Nephron (organoid): ENCODE results near the gene ECHDC3.
A peak's percentile ranks its signal among the peaks of the same experiment; 100 is the strongest.

Source experiments
- H3K27ac Mint-ChIP-seq, 3 experiments: 2 replicates each; pipeline ENCODE4 v1.8.0; 2020; ENCODE audit warnings: mixed read lengths in 3 of 3, mild to moderate bottlenecking in 2 of 3, moderate library complexity in 1 of 3
- H3K27me3 Mint-ChIP-seq: 2 replicates; pipeline ENCODE4 v1.8.0; 2021; ENCODE audit warnings: low read depth, mild to moderate bottlenecking, moderate library complexity, mixed read lengths
- H3K36me3 Mint-ChIP-seq: 2 replicates; pipeline ENCODE4 v1.8.0; 2020; ENCODE audit warnings: low read depth, mixed read lengths
- H3K4me1 Mint-ChIP-seq: 2 replicates; pipeline ENCODE4 v1.8.0; 2020; ENCODE audit warnings: mixed read lengths
- H3K4me3 Mint-ChIP-seq, 3 experiments: 2 replicates each; pipeline ENCODE4 v1.8.0; 2020; ENCODE audit warnings: mild to moderate bottlenecking in 3 of 3, mixed read lengths in 3 of 3, moderate library complexity in 2 of 3
- H3K9me3 Mint-ChIP-seq: 2 replicates; pipeline ENCODE4 v1.8.0; 2020; ENCODE audit warnings: mixed read lengths
- CTCF ChIP-seq, 3 experiments: fragments of 200-600 bp; sonication (generic); IDR thresholded peaks; one replicate each; pipeline ENCODE4 v1.5.0; 2021; ENCODE audit warnings: antibody characterized with exemption in 3 of 3; ENCODE audit not compliant: unreplicated experiment in 3 of 3

Gene ECHDC3

GRCh38 chr10:11793762-11794479 is 51.7 kb downstream of the ECHDC3 start:
- Mint-ChIP-seq H3K9me3 (peaks cover 8% of the 10 kb centered on the region), H3K36me3 (peaks cover 8% of the 10 kb centered on the region), H3K27ac (peak overlapping the region in 1 of 3 experiments; percentile 38), H3K4me1 (peaks cover 26% of the 10 kb centered on the region), H3K4me3 (no peak overlapping the region), H3K27me3 (peaks cover 12% of the 10 kb centered on the region)
- no peak for TF ChIP-seq CTCF (IDR thresholded peaks at IDR 0.05; ENCODE audit: unreplicated experiment in 3 of 3)

GRCh38 chr10:11794566-11794965 is 52.4 kb downstream of the ECHDC3 start:
- Mint-ChIP-seq H3K36me3 (peaks cover 8% of the 10 kb centered on the region), H3K27ac (no peak overlapping the region), H3K27me3 (peaks cover 12% of the 10 kb centered on the region), H3K4me3 (no peak overlapping the region), H3K9me3 (peaks cover 8% of the 10 kb centered on the region), H3K4me1 (peaks cover 21% of the 10 kb centered on the region)
- no peak for TF ChIP-seq CTCF (IDR thresholded peaks at IDR 0.05; ENCODE audit: unreplicated experiment in 3 of 3)

GRCh38 chr10:11795101-11795920 is 53.1 kb downstream of the ECHDC3 start:
- no peak for TF ChIP-seq CTCF (IDR thresholded peaks at IDR 0.05; ENCODE audit: unreplicated experiment in 3 of 3)
- Mint-ChIP-seq H3K27me3 (peaks cover 7% of the 10 kb centered on the region), H3K27ac (peak overlapping the region; percentile 92 to 96 (median 92)), H3K36me3 (peaks cover 8% of the 10 kb centered on the region), H3K4me3 (no peak overlapping the region), H3K4me1 (peaks cover 18% of the 10 kb centered on the region), H3K9me3 (peaks cover 8% of the 10 kb centered on the region)

DNA sequence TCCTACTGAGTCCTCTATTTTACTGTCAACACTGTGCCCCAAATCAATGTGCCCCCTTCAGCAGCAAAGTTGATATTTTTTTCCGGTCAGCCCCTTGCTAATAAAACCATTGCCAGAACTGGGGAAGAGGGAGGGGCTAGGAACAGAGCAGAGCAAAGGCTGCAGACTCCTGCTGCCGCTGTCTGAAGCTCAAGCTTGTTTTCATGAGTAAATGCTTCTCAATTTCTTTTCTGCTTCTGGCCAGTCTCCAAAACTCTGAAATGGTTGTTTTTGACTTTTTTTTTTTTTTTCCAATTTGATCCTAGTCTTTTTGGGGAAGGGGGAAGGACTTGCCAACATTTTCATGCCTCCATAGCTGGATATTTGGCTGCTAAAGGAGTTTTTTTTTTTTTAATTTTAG is 54.3 kb downstream of the ECHDC3 start:
- Mint-ChIP-seq H3K27me3 (peaks cover 7% of the 10 kb centered on the region), H3K4me1 (peaks cover 18% of the 10 kb centered on the region), H3K4me3 (peak overlapping the region in 1 of 3 experiments; percentile 54), H3K27ac (peak overlapping the region; percentile 89 to 96 (median 92)), H3K9me3 (peaks cover 8% of the 10 kb centered on the region), H3K36me3 (peaks cover 8% of the 10 kb centered on the region)
- no peak for TF ChIP-seq CTCF (IDR thresholded peaks at IDR 0.05; ENCODE audit: unreplicated experiment in 3 of 3)

DNA sequence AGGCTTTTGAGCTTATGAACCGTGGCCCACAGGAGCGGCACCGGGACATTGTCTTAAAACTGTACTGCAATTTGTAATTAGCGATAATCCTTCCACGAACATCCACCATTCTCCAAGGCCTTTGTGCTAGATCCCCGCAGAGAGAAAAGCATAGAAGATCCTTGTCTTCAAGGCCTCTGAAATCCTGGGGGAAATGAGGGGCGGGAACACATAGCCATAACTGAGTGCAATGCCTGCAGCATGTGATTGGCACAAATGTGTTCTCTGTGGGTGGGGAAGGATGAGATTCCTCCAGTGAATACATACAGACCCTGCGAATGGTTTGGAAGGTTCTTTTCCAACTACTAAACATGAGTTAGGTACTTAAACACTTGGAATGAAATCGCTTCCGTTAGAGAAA is 55.1 kb downstream of the ECHDC3 start:
- Mint-ChIP-seq H3K27me3 (peaks cover 4% of the 10 kb centered on the region), H3K4me1 (peaks cover 18% of the 10 kb centered on the region), H3K36me3 (peaks cover 8% of the 10 kb centered on the region), H3K4me3 (no peak overlapping the region), H3K27ac (peak overlapping the region; percentile 49 to 92 (median 85)), H3K9me3 (peaks cover 6% of the 10 kb centered on the region)
- TF ChIP-seq CTCF (IDR thresholded peaks at IDR 0.05; ENCODE audit: unreplicated experiment in 3 of 3), result no peak
